HG02970 (cell line): ENCODE results near the gene OR10H5.
A peak's percentile ranks its signal among the peaks of the same experiment; 100 is the strongest.
"Not testable (repeated sequence)": the region's sequence is repeated elsewhere in the genome, so short reads cannot be mapped to it uniquely, and the experiment has no call there.

Source experiments
- ATAC-seq: cut with Tn5 transposase; IDR thresholded peaks from one replicate; pipeline ENCODE4 v1.9.1; 2021; ENCODE audit warnings: mild to moderate bottlenecking, moderate library complexity, moderate number of reproducible peaks; ENCODE audit not compliant: unreplicated experiment, low FRiP score

The OR10H5 gene

DNA sequence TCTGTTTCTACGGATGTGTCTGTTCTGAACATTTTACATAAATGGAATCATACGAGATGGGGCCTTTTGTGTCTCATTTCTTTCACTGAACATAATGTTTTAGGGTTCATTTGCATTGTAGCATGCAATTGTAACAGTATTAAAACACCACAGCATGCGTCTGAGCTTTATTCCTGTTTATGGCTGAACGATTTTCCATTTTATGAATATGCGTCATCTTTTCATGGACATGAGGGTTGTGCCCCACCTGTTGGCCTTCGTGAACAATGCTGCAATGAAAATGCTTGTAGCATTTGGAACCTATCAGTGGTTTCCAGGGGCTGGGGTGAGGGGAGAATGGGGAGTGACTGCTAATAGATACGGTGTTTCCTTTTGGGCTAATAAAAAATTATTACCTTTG is 22.9 kb downstream of the OR10H5 start:
- ATAC-seq = no peak

DNA sequence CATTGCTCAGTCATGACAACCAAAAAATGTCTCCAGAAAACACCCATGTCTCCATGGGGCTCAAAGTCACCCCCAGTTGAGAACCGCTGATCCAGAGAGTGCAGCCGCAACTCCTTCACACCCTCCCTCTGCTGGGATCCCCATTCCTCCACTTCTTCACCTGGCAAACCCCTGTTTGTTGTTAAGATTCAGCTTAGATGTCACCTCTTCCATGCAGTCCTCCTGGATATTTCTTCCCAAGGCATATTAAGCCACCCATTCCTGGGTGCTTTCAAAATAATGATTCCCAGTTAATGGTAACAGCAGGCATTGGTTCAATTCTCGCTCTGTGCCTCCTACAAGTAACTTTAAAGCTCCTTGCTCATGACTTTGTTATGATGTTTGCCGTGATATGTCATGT is 24.0 kb downstream of the OR10H5 start:
- no peak for ATAC-seq

DNA sequence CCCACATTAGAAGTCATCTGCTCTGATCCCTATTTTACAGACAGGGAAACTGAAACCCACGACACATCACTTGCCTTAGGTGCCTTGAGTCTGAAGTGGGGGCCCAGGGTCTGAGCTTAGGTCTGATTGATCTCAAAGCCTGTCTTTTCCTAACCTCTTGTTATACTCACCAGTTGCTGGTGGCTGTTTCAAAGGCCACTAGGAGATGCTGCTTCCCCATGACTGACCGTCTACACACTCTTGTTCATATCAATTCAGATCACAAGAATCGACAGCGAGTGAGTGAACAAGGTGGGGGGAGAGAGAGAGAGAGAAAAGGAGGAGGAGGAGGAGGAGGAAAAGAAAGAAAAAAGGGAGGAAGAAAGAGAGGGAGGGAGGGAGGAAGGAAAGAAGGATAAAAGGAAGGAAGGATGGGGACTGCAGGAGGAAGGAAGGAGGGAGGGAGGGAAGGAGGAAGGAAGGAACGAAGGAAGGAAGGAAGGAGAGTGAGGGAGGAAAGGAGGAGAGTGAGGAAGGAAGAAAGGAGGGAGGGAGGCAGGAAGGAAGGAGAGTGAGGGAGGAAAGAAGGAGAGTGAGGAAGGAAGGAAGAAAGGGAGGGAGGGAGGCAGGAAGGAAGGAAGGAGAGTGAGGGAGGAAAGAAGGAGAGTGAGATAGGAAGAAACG is 24.7 kb downstream of the OR10H5 start:
- no peak for ATAC-seq

GRCh38 chr19:15813916-15814315 is 26.5 kb downstream of the OR10H5 start:
- no peak for ATAC-seq

DNA sequence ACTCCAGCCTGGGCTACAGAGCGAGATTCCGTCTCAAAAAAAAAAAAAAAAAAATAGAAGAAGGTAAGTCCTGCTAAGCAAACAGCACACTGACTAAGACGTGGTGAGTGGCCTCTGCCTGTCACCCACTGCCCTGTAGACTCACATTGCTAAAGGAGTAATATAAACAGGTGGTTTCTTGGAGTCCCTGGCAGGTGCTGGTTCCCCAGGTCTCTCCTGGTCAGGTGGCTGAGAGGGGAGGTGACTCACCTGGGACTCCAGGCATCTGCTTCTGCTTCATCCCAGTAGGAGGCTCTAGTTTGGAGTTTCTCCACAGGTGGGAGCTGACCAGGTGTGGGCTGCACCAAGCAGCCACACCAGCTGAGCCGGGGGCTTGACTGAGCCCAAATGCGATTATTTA is 27.8 kb downstream of the OR10H5 start, which contains the start of gene OR10H1:
Gene OR10H1, minus strand, starts transcription at position 359 of the 400 bp plus-strand sequence. CDS start 7,627 bp downstream, outside the sequence.
- ATAC-seq = no peak

GRCh38 chr19:15820646-15821045 is 33.2 kb downstream of the OR10H5 start:
- no peak for ATAC-seq

DNA sequence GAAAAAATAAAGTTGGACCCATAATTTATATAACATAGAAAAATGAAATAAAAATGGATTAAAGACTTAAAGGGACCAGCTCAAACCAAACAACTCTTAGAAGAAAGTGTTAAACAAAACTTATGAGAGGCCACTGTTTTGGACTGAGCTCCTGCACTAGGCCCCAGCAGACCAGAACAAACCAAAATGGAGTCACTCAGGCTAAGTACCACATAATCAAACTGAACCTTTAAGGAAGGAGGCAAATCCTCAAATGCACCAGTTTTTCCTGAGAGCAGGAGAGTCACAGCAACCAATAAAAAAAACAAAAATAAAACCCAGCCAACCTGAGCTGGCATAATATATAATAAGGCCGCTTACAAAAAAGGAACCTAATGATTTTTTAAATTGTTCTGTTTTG is 38.3 kb downstream of the OR10H5 start:
- ATAC-seq = no peak

- no peak for ATAC-seq
Measured at GRCh38 chr19:15828121-15828610, 40.7 kb downstream of the OR10H5 start.

GRCh38 chr19:15828611-15829305 is 41.3 kb downstream of the OR10H5 start:
- not testable (repeated sequence) for ATAC-seq

- no peak for ATAC-seq
Measured at GRCh38 chr19:15829306-15829698, 41.8 kb downstream of the OR10H5 start.

DNA sequence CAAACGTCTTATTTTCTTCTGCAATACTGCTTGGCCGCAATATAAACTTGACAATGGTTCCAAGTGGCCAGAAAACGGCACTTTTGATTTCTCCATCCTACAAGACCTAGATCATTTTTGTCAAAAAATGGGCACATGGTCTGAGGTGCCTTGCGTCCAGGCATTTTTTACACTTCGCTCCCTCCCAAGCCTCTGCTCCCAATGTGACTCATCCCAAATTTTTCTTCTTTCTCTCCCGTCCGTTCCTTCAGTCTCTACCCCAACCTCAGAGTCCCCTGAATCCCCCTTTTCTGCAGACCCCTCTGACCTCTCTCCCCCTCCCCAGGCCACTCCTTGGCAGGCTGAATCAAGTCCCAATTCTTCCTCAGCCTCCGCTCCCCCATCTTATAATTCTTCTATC is 42.3 kb downstream of the OR10H5 start:
- no peak for ATAC-seq

DNA sequence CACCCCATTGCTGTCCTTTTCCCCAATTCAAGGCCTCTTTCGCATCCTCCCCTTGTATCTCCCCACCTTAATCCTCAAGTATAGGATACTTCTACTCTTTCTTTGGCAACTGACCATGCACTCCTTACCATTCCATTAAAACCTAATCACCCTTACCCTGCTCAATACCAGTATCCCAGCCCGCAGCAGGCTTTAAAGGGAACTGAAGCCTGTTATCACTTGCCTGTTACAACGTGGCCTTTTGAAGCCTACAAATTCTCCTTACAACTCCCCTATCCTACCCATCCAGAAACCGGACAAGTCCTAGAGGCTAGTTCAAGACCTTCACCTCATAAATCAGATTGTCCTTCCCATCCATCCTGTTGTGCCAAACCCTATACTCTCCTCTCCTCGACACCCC is 44.2 kb downstream of the OR10H5 start:
- ATAC-seq = no peak

DNA sequence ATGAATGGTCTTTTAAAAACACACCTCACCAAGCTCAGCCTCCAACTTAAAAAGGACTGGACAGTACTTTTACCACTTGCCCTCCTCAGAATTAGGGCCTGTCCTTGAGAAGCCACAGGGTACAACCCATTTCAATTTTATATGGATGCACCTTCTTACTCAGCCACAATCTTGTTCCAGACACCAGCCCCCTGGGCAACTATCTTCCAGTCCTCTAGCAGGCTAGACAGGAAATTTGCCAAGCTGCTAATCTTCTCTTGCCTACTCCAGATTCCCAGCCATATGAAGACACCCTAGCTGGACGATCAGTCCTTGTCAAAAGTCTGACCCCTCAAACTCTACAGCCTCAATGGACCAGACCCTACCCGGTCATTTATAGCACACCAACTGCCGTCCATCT is 46.8 kb downstream of the OR10H5 start:
- ATAC-seq = not testable (repeated sequence)

- not testable (repeated sequence) for ATAC-seq
Measured at GRCh38 chr19:15835565-15836329, 48.3 kb downstream of the OR10H5 start.

- ATAC-seq = peak; percentile 91
Measured at GRCh38 chr19:15836330-15837220, 49.1 kb downstream of the OR10H5 start.

- ATAC-seq = peak; percentile 3
Measured at GRCh38 chr19:15837221-15837731, 49.8 kb downstream of the OR10H5 start.

- no peak for ATAC-seq
Measured at GRCh38 chr19:15838351-15838750, 50.9 kb downstream of the OR10H5 start.

GRCh38 chr19:15839888-15840287 is 52.4 kb downstream of the OR10H5 start:
- not testable (repeated sequence) for ATAC-seq

- no peak for ATAC-seq
Measured at GRCh38 chr19:15840833-15841232, 53.4 kb downstream of the OR10H5 start.
